ENCODE measurements around the gene ZNF407.

DNA sequence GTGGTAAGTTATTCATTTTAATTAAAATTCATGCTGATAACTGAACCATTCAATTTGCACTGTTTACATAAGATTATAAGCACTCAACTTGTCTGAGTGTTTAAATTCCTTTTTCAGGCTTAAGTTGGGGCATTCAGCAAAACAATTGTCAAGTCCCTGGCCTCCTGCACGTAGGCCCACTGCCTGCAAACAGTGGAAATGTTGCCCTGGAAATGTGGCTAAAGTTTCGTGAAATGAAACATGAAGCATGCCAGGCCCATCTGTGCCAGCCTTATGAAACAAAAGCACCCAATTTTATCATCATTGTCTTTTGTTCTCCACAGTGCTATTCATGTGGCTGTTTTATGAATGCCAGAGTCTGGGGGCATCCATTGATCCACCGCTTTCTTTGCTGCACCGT lies 447.6 kb downstream of the ZNF407 start:
- TF ChIP-seq, protein P1, sequence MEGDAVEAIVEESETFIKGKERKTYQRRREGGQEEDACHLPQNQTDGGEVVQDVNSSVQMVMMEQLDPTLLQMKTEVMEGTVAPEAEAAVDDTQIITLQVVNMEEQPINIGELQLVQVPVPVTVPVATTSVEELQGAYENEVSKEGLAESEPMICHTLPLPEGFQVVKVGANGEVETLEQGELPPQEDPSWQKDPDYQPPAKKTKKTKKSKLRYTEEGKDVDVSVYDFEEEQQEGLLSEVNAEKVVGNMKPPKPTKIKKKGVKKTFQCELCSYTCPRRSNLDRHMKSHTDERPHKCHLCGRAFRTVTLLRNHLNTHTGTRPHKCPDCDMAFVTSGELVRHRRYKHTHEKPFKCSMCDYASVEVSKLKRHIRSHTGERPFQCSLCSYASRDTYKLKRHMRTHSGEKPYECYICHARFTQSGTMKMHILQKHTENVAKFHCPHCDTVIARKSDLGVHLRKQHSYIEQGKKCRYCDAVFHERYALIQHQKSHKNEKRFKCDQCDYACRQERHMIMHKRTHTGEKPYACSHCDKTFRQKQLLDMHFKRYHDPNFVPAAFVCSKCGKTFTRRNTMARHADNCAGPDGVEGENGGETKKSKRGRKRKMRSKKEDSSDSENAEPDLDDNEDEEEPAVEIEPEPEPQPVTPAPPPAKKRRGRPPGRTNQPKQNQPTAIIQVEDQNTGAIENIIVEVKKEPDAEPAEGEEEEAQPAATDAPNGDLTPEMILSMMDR (IDR thresholded peaks at IDR 0.05), result no peak
- TF ChIP-seq EZH2 (IDR thresholded peaks at IDR 0.05) (no peak), EZH2phosphoT487 (IDR thresholded peaks at IDR 0.05) (no peak)

All from neural progenitor cell (in vitro differentiated cells).